Measurements from ENCODE around the gene CA12. TPM values are rescaled to one million over a fixed set of nuclear protein-coding genes. Genes with fewer than 3 reads are reported as not detected.
A peak's percentile ranks its signal among the peaks of the same experiment; 100 is the strongest.

CA12 gene
- total RNA-seq, 3 donors from 2014 or later = 11.7 to 64.5 (median 61.9) TPM

GRCh38 chr15:63371297-63371918 is 10.2 kb downstream of the CA12 start:
- Histone ChIP-seq H3K9me3 (no peaks in the 10 kb centered on the region), H3K36me3 (no peaks in the 10 kb centered on the region), H3K27ac (peak overlapping the region; percentile 70 to 85), H3K4me3 (no peak overlapping the region), H3K27me3 (no peaks in the 10 kb centered on the region), H3K4me1 (peaks cover 0 to 16% of the 10 kb centered on the region in 2 donors)
- intact Hi-C loops (cut with DNase I; ENCODE audit: low total_unique reads) = no loop called here
- TF ChIP-seq CTCF (IDR thresholded peaks at IDR 0.05) (no peak), POLR2A (IDR thresholded peaks at IDR 0.05) (no peak), POLR2AphosphoS5 (IDR thresholded peaks at IDR 0.05) (peak in 1 of 3 donors; percentile 48)
- no peak for DNase-seq (ENCODE audit: low spot score in 2 of 2)

GRCh38 chr15:63370764-63371163 is 10.9 kb downstream of the CA12 start:
- no peak for DNase-seq (ENCODE audit: low spot score in 2 of 2)
- H3K9me3 ChIP-seq = no peaks in the 10 kb centered on the region
- H3K27me3 ChIP-seq = no peaks in the 10 kb centered on the region
- no peaks in the 10 kb centered on the region for H3K36me3 ChIP-seq
- intact Hi-C loops (cut with DNase I; ENCODE audit: low total_unique reads) = no loop called here
- TF ChIP-seq POLR2AphosphoS5 (IDR thresholded peaks at IDR 0.05) = no peak
- TF ChIP-seq CTCF (IDR thresholded peaks at IDR 0.05) = no peak
- peaks cover 0 to 16% of the 10 kb centered on the region in 2 donors for H3K4me1 ChIP-seq
- H3K4me3 ChIP-seq = no peak overlapping the region
- peak overlapping the region; percentile 70 to 85 for H3K27ac ChIP-seq

- intact Hi-C loops (cut with DNase I; ENCODE audit: low total_unique reads) = no loop called here
- Histone ChIP-seq H3K27ac (peak overlapping the region; percentile 83 to 86), H3K4me1 (peaks cover 0 to 11% of the 10 kb centered on the region in 2 donors), H3K27me3 (no peaks in the 10 kb centered on the region), H3K4me3 (no peak overlapping the region), H3K9me3 (no peaks in the 10 kb centered on the region), H3K36me3 (no peaks in the 10 kb centered on the region)
- no peak for TF ChIP-seq POLR2AphosphoS5 (IDR thresholded peaks at IDR 0.05)
- TF ChIP-seq POLR2A (IDR thresholded peaks at IDR 0.05) = no peak
- TF ChIP-seq CTCF (IDR thresholded peaks at IDR 0.05) = no peak
- no peak for DNase-seq (ENCODE audit: low spot score in 2 of 2)
These were observed 11.9 kb downstream of the CA12 start for GRCh38 chr15:63369781-63370180.

- Histone ChIP-seq H3K9me3 (no peaks in the 10 kb centered on the region), H3K4me3 (no peak overlapping the region), H3K27ac (peak overlapping the region; percentile 83 to 86), H3K27me3 (no peaks in the 10 kb centered on the region), H3K36me3 (no peaks in the 10 kb centered on the region), H3K4me1 (peaks cover 0 to 7% of the 10 kb centered on the region in 2 donors)
- intact Hi-C loops (cut with DNase I; ENCODE audit: low total_unique reads) = no loop called here
- TF ChIP-seq POLR2A (IDR thresholded peaks at IDR 0.05) (no peak), POLR2AphosphoS5 (IDR thresholded peaks at IDR 0.05) (no peak), CTCF (IDR thresholded peaks at IDR 0.05) (no peak)
- DNase-seq (ENCODE audit: low spot score in 2 of 2) = no peak
These were observed 12.3 kb downstream of the CA12 start for GRCh38 chr15:63369296-63369695.

GRCh38 chr15:63368503-63368902 is 13.1 kb downstream of the CA12 start:
- Histone ChIP-seq H3K27me3 (no peaks in the 10 kb centered on the region), H3K9me3 (no peaks in the 10 kb centered on the region), H3K36me3 (no peaks in the 10 kb centered on the region), H3K4me1 (peaks cover 0 to 5% of the 10 kb centered on the region in 2 donors), H3K27ac (peak overlapping the region; percentile 83 to 86), H3K4me3 (no peak overlapping the region)
- intact Hi-C loops (cut with DNase I; ENCODE audit: low total_unique reads) = no loop called here
- DNase-seq (ENCODE audit: low spot score in 2 of 2) = no peak
- no peak for TF ChIP-seq CTCF (IDR thresholded peaks at IDR 0.05)
- TF ChIP-seq POLR2A (IDR thresholded peaks at IDR 0.05) = no peak
- no peak for TF ChIP-seq POLR2AphosphoS5 (IDR thresholded peaks at IDR 0.05)
